Femur (tissue), 1 donor: ENCODE results near the gene RAB10.
"Not testable (repeated sequence)": the region's sequence is repeated elsewhere in the genome, so short reads cannot be mapped to it uniquely, and the experiment has no call there.

ENCODE experiments used
- DNase-seq: peaks from one replicate; pipeline ENCODE4 v3.0.0-alpha.2; 2017

Gene RAB10

GRCh38 chr2:26016706-26017045 is 17.2 kb upstream of the RAB10 start:
- DNase-seq, result not testable (repeated sequence)

GRCh38 chr2:26017464-26018183 is 16.3 kb upstream of the RAB10 start:
- DNase-seq, result no peak

GRCh38 chr2:26018184-26019055 is 15.5 kb upstream of the RAB10 start:
- peak; percentile 48 for DNase-seq

- DNase-seq, result no peak
These were observed 13.6 kb upstream of the RAB10 start for GRCh38 chr2:26020231-26020640.

- no peak for DNase-seq
These were observed 9.6 kb upstream of the RAB10 start for GRCh38 chr2:26024260-26024659.

- DNase-seq, result no peak
These were observed 8.4 kb upstream of the RAB10 start for GRCh38 chr2:26025509-26025908.

GRCh38 chr2:26028083-26028482 is 5.8 kb upstream of the RAB10 start:
- not testable (repeated sequence) for DNase-seq

GRCh38 chr2:26032586-26033269 is 1.2 kb upstream of the RAB10 start:
- not testable (repeated sequence) for DNase-seq

GRCh38 chr2:26033270-26033817 is 540 bp upstream of the RAB10 start:
- no peak for DNase-seq

- DNase-seq, result no peak
These were observed 731 bp downstream of the RAB10 start for GRCh38 chr2:26034637-26034992.

GRCh38 chr2:26035090-26035743 is 1.3 kb downstream of the RAB10 start:
- DNase-seq, result no peak

GRCh38 chr2:26039603-26040323 is 5.9 kb downstream of the RAB10 start:
- no peak for DNase-seq

GRCh38 chr2:26043109-26043508 is 9.2 kb downstream of the RAB10 start:
- no peak for DNase-seq

GRCh38 chr2:26043862-26044696 is 10.2 kb downstream of the RAB10 start:
- DNase-seq, result no peak

- no peak for DNase-seq
These were observed 14.9 kb downstream of the RAB10 start for GRCh38 chr2:26048791-26049190.

- DNase-seq, result no peak
These were observed 15.8 kb downstream of the RAB10 start for GRCh38 chr2:26049641-26050040.

GRCh38 chr2:26052740-26053139 is 18.9 kb downstream of the RAB10 start:
- no peak for DNase-seq

GRCh38 chr2:26054598-26055348 is 20.9 kb downstream of the RAB10 start:
- DNase-seq, result no peak

- DNase-seq, result no peak
These were observed 24.5 kb downstream of the RAB10 start for GRCh38 chr2:26058390-26058789.

- DNase-seq, result no peak
These were observed 25.7 kb downstream of the RAB10 start for GRCh38 chr2:26059542-26059941.
